ENCODE measurements around the gene ACTA2.

GRCh38 chr10:88926566-88927415 lies 25.8 kb downstream of the ACTA2 start:
- TF ChIP-seq CTCF (IDR thresholded peaks at IDR 0.05) (no peak), EZH2 (IDR thresholded peaks at IDR 0.05; ENCODE audit: borderline replicate concordance, insufficient read depth, low read depth, low read length, poor library complexity, severe bottlenecking) (no peak)
